ENCODE measurements around the gene TGFBR3. TPM values are rescaled to one million over a fixed set of nuclear protein-coding genes. Genes with fewer than 3 reads are reported as not detected.

Gene TGFBR3
- total and polyA plus RNA-seq, 2 of the 13 experiments (the other 11 are each of a cell fraction or from before 2014, with no cell fraction given): 76.5 to 195 TPM

DNA sequence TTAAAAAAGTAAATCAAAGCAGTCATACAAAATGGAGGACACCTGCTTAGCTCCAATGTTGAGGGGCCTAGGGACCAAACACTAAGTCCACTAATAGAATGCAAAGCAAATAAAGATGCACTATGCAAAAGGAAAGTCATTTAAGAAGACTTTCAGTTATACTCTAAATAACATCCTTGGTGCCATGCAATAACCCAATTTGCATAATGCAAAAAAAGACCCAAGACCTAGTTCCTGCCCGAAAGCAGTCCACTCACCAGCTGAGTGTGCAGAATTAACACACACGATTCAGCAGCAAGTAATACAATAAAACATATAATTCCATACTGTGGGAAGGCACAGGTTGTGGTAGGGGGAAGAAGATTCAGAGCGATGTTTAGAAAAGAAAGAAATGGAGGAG lies 101.8 kb downstream of the TGFBR3 start:
- no peak for ATAC-seq
- Histone ChIP-seq H3K79me2 (ENCODE audit: insufficient read depth, low read length) (peaks cover 43% of the 10 kb centered on the region), H3K9ac (ENCODE audit: insufficient read depth, low read depth, low read length) (no peak overlapping the region), H3K4me1 (ENCODE audit: insufficient read depth, low read length) (peaks cover 24% of the 10 kb centered on the region), H3K4me2 (ENCODE audit: low read depth, low read length) (no peak overlapping the region), H3K36me3 (replicated peaks in 1 of 2; ENCODE audit: control insufficient read depth in 1 of 2, insufficient read depth in 2 of 2, low read length in 2 of 2) (peaks cover 19 to 80% of the 10 kb centered on the region in 2 experiments), H3K9me3 (ENCODE audit: low read length) (no peaks in the 10 kb centered on the region), H3K4me3 (replicated peaks in 1 of 3; ENCODE audit: insufficient read depth in 1 of 3, low read depth in 2 of 3, low read length in 3 of 3) (no peak overlapping the region), H3K27ac (ENCODE audit: extremely low read length, insufficient read depth, low read length) (no peak overlapping the region), H2AFZ (ENCODE audit: low read length) (no peak overlapping the region), H4K20me1 (ENCODE audit: insufficient read depth, low read length) (no peaks in the 10 kb centered on the region; the same call in 1 of the 2 replicates), H3K27me3 (ENCODE audit: control insufficient read depth in 1 of 2, insufficient read depth in 2 of 2, low read length in 2 of 2) (no peaks in the 10 kb centered on the region)
- CTCF ChIA-PET (ENCODE audit: low intra/inter-chr PET ratio, low total read pairs): no interaction called here
- 98% methylated on average over 3 of the region's 3 CpGs for WGBS (ENCODE audit: low lambda C conversion rate)
- POLR2A ChIA-PET: no interaction called here
- no peak for FAIRE-seq
- no TSS peak for BruUV-seq (replicated peaks)
- in situ Hi-C loops (cut with HindIII; ENCODE audit: extremely low pct_ligation_motif_present, low pct_unique_long_range_greater_than_20kb) (no loop called here), intact Hi-C loops (cut with micrococcal nuclease; ENCODE audit: unreplicated experiment) (no loop called here)
- TF ChIP-seq PRMT3 (CRISPR knock-in tag; IDR thresholded peaks at IDR 0.05; ENCODE audit: borderline replicate concordance, low read depth): no peak
- TF ChIP-seq ZSCAN29 (CRISPR knock-in tag; conservative IDR thresholded peaks at IDR 0.05): no peak
- TF ChIP-seq RELA (CRISPR knock-in tag; IDR thresholded peaks at IDR 0.05): no peak
- TF ChIP-seq BHLHE40 (IDR thresholded peaks at IDR 0.05; ENCODE audit: low read length): no peak
- no peak for TF ChIP-seq ZNF564 (CRISPR knock-in tag; IDR thresholded peaks at IDR 0.05)
- no peak for TF ChIP-seq ARNT2 (CRISPR knock-in tag; IDR thresholded peaks at IDR 0.05; ENCODE audit: low read depth)
- TF ChIP-seq, protein P1, sequence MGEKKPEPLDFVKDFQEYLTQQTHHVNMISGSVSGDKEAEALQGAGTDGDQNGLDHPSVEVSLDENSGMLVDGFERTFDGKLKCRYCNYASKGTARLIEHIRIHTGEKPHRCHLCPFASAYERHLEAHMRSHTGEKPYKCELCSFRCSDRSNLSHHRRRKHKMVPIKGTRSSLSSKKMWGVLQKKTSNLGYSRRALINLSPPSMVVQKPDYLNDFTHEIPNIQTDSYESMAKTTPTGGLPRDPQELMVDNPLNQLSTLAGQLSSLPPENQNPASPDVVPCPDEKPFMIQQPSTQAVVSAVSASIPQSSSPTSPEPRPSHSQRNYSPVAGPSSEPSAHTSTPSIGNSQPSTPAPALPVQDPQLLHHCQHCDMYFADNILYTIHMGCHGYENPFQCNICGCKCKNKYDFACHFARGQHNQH (CRISPR knock-in tag; IDR thresholded peaks at IDR 0.05): no peak
- TF ChIP-seq SIN3A (IDR thresholded peaks at IDR 0.05; ENCODE audit: borderline replicate concordance, low read depth, low read length): no peak
- TF ChIP-seq MAFG (CRISPR knock-in tag; IDR thresholded peaks at IDR 0.05): no peak
- DNase-seq (ENCODE audit: low spot score): no peak
